ENCODE measurements around the gene CPSF4L.

- no peak for TF ChIP-seq CTCF (IDR thresholded peaks at IDR 0.05; ENCODE audit: low read depth, low read length)
- no peak for TF ChIP-seq POLR2A (IDR thresholded peaks at IDR 0.05; ENCODE audit: extremely low read depth, insufficient read length)
- TF ChIP-seq MAX (IDR thresholded peaks at IDR 0.05; ENCODE audit: low read depth, low read length), result no peak
- TF ChIP-seq MYC (IDR thresholded peaks at IDR 0.05; ENCODE audit: low read depth, low read length), result no peak
Measured at GRCh38 chr17:73248532-73248931, 13.1 kb downstream of the CPSF4L start.

Data from NB4 (cell line).